ENCODE measurements around the gene ARFGAP3. TPM values are rescaled to one million over a fixed set of nuclear protein-coding genes. Genes with fewer than 3 reads are reported as not detected.

ARFGAP3 gene
- total and polyA plus RNA-seq, 4 donors, result 25.8 to 42.9 (median 42.3) TPM

GRCh38 chr22:42777126-42777525, 79.9 kb downstream of the ARFGAP3 start:
- 97 to 98% methylated on average over 12 of the region's 12 CpGs for WGBS, 2 donors
- H3K27ac ChIP-seq (ENCODE audit: low read depth in 1 of 2, low read length in 1 of 2), result no peak overlapping the region
- H3K9ac ChIP-seq (ENCODE audit: insufficient read depth in 1 of 2, low read length in 2 of 2), result no peak overlapping the region
- H3K36me3 ChIP-seq (ENCODE audit: control insufficient read depth in 4 of 4, insufficient read depth in 4 of 4, low read length in 4 of 4), result no peaks in the 10 kb centered on the region
- no peaks in the 10 kb centered on the region for H3K9me3 ChIP-seq (ENCODE audit: control insufficient read depth in 4 of 4, insufficient read depth in 3 of 4, low read length in 3 of 4)
- H3K4me1 ChIP-seq (ENCODE audit: control insufficient read depth in 5 of 5, insufficient read depth in 5 of 5, low read length in 5 of 5), result peaks cover 0 to 3% (median 0%) of the 10 kb centered on the region in 5 donors
- no peak overlapping the region for H3K4me3 ChIP-seq
- no peak for TF ChIP-seq CTCF (IDR thresholded peaks at IDR 0.05; ENCODE audit: control extremely low read depth, extremely low read depth)
- no peak for ATAC-seq (ENCODE audit: insufficient read depth, low FRiP score)
- DNase-seq, result no peak
- no peaks in the 10 kb centered on the region for H3K27me3 ChIP-seq (ENCODE audit: control insufficient read depth in 3 of 3, insufficient read depth in 3 of 3, low read length in 2 of 3)

DNA sequence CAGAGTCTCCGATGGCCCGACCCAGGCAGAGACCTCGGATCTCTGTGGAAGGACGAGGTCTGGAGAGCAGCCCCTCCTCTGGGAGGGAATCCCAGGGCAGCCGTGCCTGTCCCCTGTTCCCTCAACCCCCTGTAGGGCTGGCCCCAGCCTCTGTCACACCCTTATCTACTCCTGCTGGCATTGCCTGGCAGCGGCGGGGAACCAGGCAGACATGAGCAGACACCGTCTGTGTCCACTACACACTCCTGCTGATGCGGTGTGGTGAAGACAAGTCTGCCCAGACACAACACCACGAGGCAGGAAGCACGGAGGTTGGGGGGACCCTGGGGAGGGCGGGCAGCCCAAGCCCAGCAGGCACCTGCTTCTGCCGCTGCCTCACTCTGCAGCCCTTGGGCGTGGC, 83.9 kb downstream of the ARFGAP3 start:
- no peak for DNase-seq
- no peak for ATAC-seq (ENCODE audit: insufficient read depth, low FRiP score)
- no peak for TF ChIP-seq CTCF (IDR thresholded peaks at IDR 0.05; ENCODE audit: control extremely low read depth, extremely low read depth)
- Histone ChIP-seq H3K9me3 (ENCODE audit: control insufficient read depth in 4 of 4, insufficient read depth in 3 of 4, low read length in 3 of 4) (no peaks in the 10 kb centered on the region), H3K4me3 (no peak overlapping the region), H3K9ac (ENCODE audit: insufficient read depth in 1 of 2, low read length in 2 of 2) (no peak overlapping the region), H3K27me3 (ENCODE audit: control insufficient read depth in 3 of 3, insufficient read depth in 3 of 3, low read length in 2 of 3) (no peaks in the 10 kb centered on the region), H3K36me3 (ENCODE audit: control insufficient read depth in 4 of 4, insufficient read depth in 4 of 4, low read length in 4 of 4) (no peaks in the 10 kb centered on the region), H3K4me1 (ENCODE audit: control insufficient read depth in 5 of 5, insufficient read depth in 5 of 5, low read length in 5 of 5) (peaks cover 0 to 11% (median 3%) of the 10 kb centered on the region in 5 donors), H3K27ac (ENCODE audit: low read depth in 1 of 2, low read length in 1 of 2) (no peak overlapping the region)
- 62 to 63% methylated on average over 14 of the region's 14 CpGs for WGBS, 2 donors

- no peak for TF ChIP-seq CTCF (IDR thresholded peaks at IDR 0.05; ENCODE audit: control extremely low read depth, extremely low read depth)
- no peak for ATAC-seq (ENCODE audit: insufficient read depth, low FRiP score)
- no peak for DNase-seq
- no peaks in the 10 kb centered on the region for H3K9me3 ChIP-seq (ENCODE audit: control insufficient read depth in 4 of 4, insufficient read depth in 3 of 4, low read length in 3 of 4)
- H3K4me1 ChIP-seq (ENCODE audit: control insufficient read depth in 5 of 5, insufficient read depth in 5 of 5, low read length in 5 of 5), result peaks cover 0 to 11% (median 3%) of the 10 kb centered on the region in 5 donors
- H3K27me3 ChIP-seq (ENCODE audit: control insufficient read depth in 3 of 3, insufficient read depth in 3 of 3, low read length in 2 of 3), result no peaks in the 10 kb centered on the region
- no peak overlapping the region for H3K9ac ChIP-seq (ENCODE audit: insufficient read depth in 1 of 2, low read length in 2 of 2)
- WGBS, 2 donors, result 74 to 93% methylated on average over 3 of the region's 3 CpGs
- H3K27ac ChIP-seq (ENCODE audit: low read depth in 1 of 2, low read length in 1 of 2), result no peak overlapping the region
- no peak overlapping the region for H3K4me3 ChIP-seq
- H3K36me3 ChIP-seq (ENCODE audit: control insufficient read depth in 4 of 4, insufficient read depth in 4 of 4, low read length in 4 of 4), result no peaks in the 10 kb centered on the region
Observed at GRCh38 chr22:42772647-42773046, 84.4 kb downstream of the ARFGAP3 start.

All from lung (tissue), 12 donors.